GM12878 (cell line): ENCODE results near the gene SORBS1. TPM values are rescaled to one million over a fixed set of nuclear protein-coding genes. Genes with fewer than 3 reads are reported as not detected.

Experiments used
- ATAC-seq: fragments of 200-7000 bp; cut with Tn5 transposase; 3 replicates; pipeline ENCODE4 v1.9.1; 2020; ENCODE audit warnings: mild to moderate bottlenecking, moderate library complexity
- BruUV-seq: library from RNA; stranded (reverse); fragments of 400-500 nt; replicated peaks from 2 replicates; lab custom pipeline; 2021; lab: Mats Ljungman, UMichigan
- CTCF ChIA-PET: fragments of 300-600 bp; sonication (Branson Sonifier 250); formaldehyde crosslinking; extraction: SDS; loops from one replicate; lab custom pipeline; 2021; ENCODE audit warnings: inconsistent platforms; lab: Yijun Ruan, JAX
- POLR2A ChIA-PET: fragments of 350-600 bp; formaldehyde crosslinking; extraction: SDS; loops from one replicate; lab custom pipeline; 2021; ENCODE audit warnings: inconsistent platforms; lab: Charles Lee
- RAD21 ChIA-PET: fragments of 300-600 bp; sonication (Branson Sonifier 250); formaldehyde crosslinking; loops from one replicate; lab custom pipeline; 2023; ENCODE audit warnings: antibody characterized with exemption; ENCODE audit not compliant: unreplicated experiment; lab: Charles Lee
- SMC1A ChIA-PET: fragments of 300-600 bp; sonication (Branson Sonifier 250); formaldehyde crosslinking; loops from one replicate; lab custom pipeline; 2023; ENCODE audit not compliant: unreplicated experiment, uncharacterized antibody; lab: Charles Lee
- DNase-seq: peaks from one replicate; pipeline ENCODE4 v3.0.0-alpha.2; 2011; ENCODE audit warnings: low read depth, low spot score
- FAIRE-seq: peaks from 3 replicates; lab custom pipeline; 2011; peaks lifted over from hg19 to GRCh38; lab: Jason Lieb, UNC
- H2AFZ ChIP-seq: 2 replicates; pipeline ENCODE4 v1.6.0; 2011; ENCODE audit warnings: low read depth, low read length, control low read depth; ENCODE audit not compliant: control insufficient read depth
- H3K27ac ChIP-seq: 2 replicates; pipeline ENCODE4 v1.5.1; 2011; ENCODE audit warnings: control low read depth; ENCODE audit not compliant: control insufficient read depth, insufficient read depth
- H3K27me3 ChIP-seq, 2 experiments: replicated peaks in 1 of 2; 2 replicates each; pipeline versions ENCODE4 v1.6.0 to v1.6.1; 2011; ENCODE audit warnings: low read length in 1 of 2; ENCODE audit not compliant: control insufficient read depth in 2 of 2, insufficient read depth in 2 of 2
- H3K36me3 ChIP-seq, 2 experiments: 2 replicates each; pipeline ENCODE4 v1.5.1; 2011; ENCODE audit warnings: low read length in 1 of 2; ENCODE audit not compliant: control insufficient read depth in 2 of 2, insufficient read depth in 2 of 2
- H3K4me1 ChIP-seq: 2 replicates; pipeline ENCODE4 v1.6.1; 2011; ENCODE audit warnings: mild to moderate bottlenecking, low read length, moderate library complexity, mixed read lengths; ENCODE audit not compliant: control insufficient read depth, insufficient read depth
- H3K4me2 ChIP-seq: 2 replicates; pipeline ENCODE4 v1.6.0; 2011; ENCODE audit warnings: control low read depth; ENCODE audit not compliant: control insufficient read depth, insufficient read depth
- H3K4me3 ChIP-seq: fragments of 200-600 bp; sonication (generic); 2 replicates; pipeline ENCODE4 v1.5.1; 2016
- H3K79me2 ChIP-seq: 2 replicates; pipeline ENCODE4 v1.6.0; 2011; ENCODE audit warnings: low read length; ENCODE audit not compliant: control insufficient read depth, insufficient read depth
- H3K9ac ChIP-seq: 2 replicates; pipeline ENCODE4 v1.8.0; 2011; ENCODE audit warnings: low read length, control low read depth, mixed read lengths; ENCODE audit not compliant: control insufficient read depth, insufficient read depth
- H3K9me3 ChIP-seq: replicated peaks from 3 replicates; pipeline ENCODE4 v1.5.1; 2011; ENCODE audit warnings: mild to moderate bottlenecking, low read length; ENCODE audit not compliant: control insufficient read depth, insufficient read depth
- H4K20me1 ChIP-seq: 2 replicates; pipeline ENCODE4 v1.6.0; 2011; ENCODE audit not compliant: control insufficient read depth, insufficient read depth
- BCL11A ChIP-seq: IDR thresholded peaks from 2 replicates; pipeline ENCODE4 v1.6.1; 2011; ENCODE audit warnings: low read depth, low read length
- CTCF ChIP-seq, 3 experiments: IDR thresholded peaks in 2 of 3; conservative IDR thresholded peaks in 1 of 3; 2 replicates each; pipeline ENCODE4 v1.5.1; 2011; ENCODE audit warnings: low read depth in 3 of 3, low read length in 3 of 3, mild to moderate bottlenecking in 3 of 3, control low read depth in 2 of 3, moderate library complexity in 2 of 3, inconsistent platforms in 1 of 3, mixed read lengths in 1 of 3; ENCODE audit not compliant: control insufficient read depth in 2 of 3, insufficient read depth in 1 of 3; ENCODE audit errors: extremely low read depth in 1 of 3
- GABPA ChIP-seq: IDR thresholded peaks from 2 replicates; pipeline ENCODE4 v1.6.1; 2014; ENCODE audit warnings: antibody characterized with exemption, low read depth, mild to moderate bottlenecking, inconsistent platforms
- GATAD2B ChIP-seq: fragments of 450-650 bp; conservative IDR thresholded peaks from 2 replicates; pipeline ENCODE4 v1.6.1; 2017; ENCODE audit warnings: low read depth, mild to moderate bottlenecking, moderate library complexity
- KAT2A ChIP-seq: conservative IDR thresholded peaks from 2 replicates; pipeline ENCODE4 v1.6.1; 2011; ENCODE audit warnings: low read depth, low read length; ENCODE audit not compliant: control insufficient read depth
- MEF2A ChIP-seq: IDR thresholded peaks from 2 replicates; pipeline ENCODE4 v1.6.1; 2011; ENCODE audit warnings: low read depth, mild to moderate bottlenecking, low read length, moderate library complexity; ENCODE audit not compliant: insufficient read depth
- NKRF ChIP-seq: fragments of 450-650 bp; conservative IDR thresholded peaks from 2 replicates; pipeline ENCODE4 v1.6.1; 2017; ENCODE audit warnings: mild to moderate bottlenecking, moderate library complexity
- NRF1 ChIP-seq: conservative IDR thresholded peaks from 2 replicates; pipeline ENCODE4 v1.6.1; 2011; ENCODE audit warnings: mild to moderate bottlenecking, low read depth, low read length, improper control_type of control experiment
- PAX5 ChIP-seq: IDR thresholded peaks from 2 replicates; pipeline ENCODE4 v1.6.1; 2011; ENCODE audit warnings: low read depth, low read length, borderline replicate concordance
- SIX5 ChIP-seq: IDR thresholded peaks from 2 replicates; pipeline ENCODE4 v1.6.1; 2011; ENCODE audit warnings: mild to moderate bottlenecking, low read depth, low read length, moderate library complexity; ENCODE audit not compliant: severe bottlenecking
- SREBF2 ChIP-seq: IDR thresholded peaks from 2 replicates; pipeline ENCODE4 v1.6.1; 2012; ENCODE audit warnings: mild to moderate bottlenecking, low read length
- STAT1 ChIP-seq: fragments of 450-650 bp; conservative IDR thresholded peaks from 2 replicates; pipeline ENCODE4 v1.6.1; 2014; ENCODE audit warnings: antibody characterized with exemption, mild to moderate bottlenecking
- TCF7 ChIP-seq: IDR thresholded peaks from 2 replicates; pipeline ENCODE4 v1.6.1; 2014; ENCODE audit warnings: antibody characterized with exemption, borderline replicate concordance
- WGBS: methylation state at CpG from one replicate; pipeline ENCODE4 v1.1.6; 2016; ENCODE audit warnings: low lambda C conversion rate; ENCODE audit not compliant: insufficient replicate concordance, insufficient coverage; ENCODE audit errors: missing lambda C conversion rate; 5-methylcytosine and 5-hydroxymethylcytosine counted together
- in situ Hi-C: fragments of 300-500 bp; cut with MboI; formaldehyde crosslinking; loops from 9 replicates; pipeline ENCODE4 v1.14.3; 2018; ENCODE audit warnings: mixed read lengths
- intact Hi-C: fragments of 100-400 bp; cut with micrococcal nuclease; formaldehyde crosslinking; loops from one replicate; pipeline ENCODE4 v1.14.2; 2022; ENCODE audit not compliant: unreplicated experiment
- polyA plus RNA-seq, 11 experiments: library from polyadenylated mRNA; depleted of rRNA in 4 of 11; unstranded in 6 of 11; stranded (reverse) in 5 of 11; fragments of >200 nt; fragmentation: Nextera tagmentation in 4 of 11; fragmentation: Illumina TruSeq in 1 of 11; extraction: Ambion mirVana in 4 of 11; extraction: Trizol in 1 of 11; gene quantifications; 1 replicate in 1 of 11; 2 replicates in 10 of 11; pipeline versions ENCODE4 v1.2.1 to v1.2.3, GENCODE V29; 2011 to 2016; ENCODE audit warnings: inconsistent platforms in 2 of 11, missing spikeins in 2 of 11, low read depth in 1 of 11
- total RNA-seq, 4 experiments: library from RNA; depleted of rRNA in 3 of 4; stranded (reverse); fragments of >200 nt in 3 of 4; fragmentation: Illumina TruSeq in 1 of 4; extraction: Trizol in 1 of 4; gene quantifications; 2 replicates each; pipeline versions ENCODE4 v1.2.1 to v1.2.3, GENCODE V29; 2013 to 2021

The SORBS1 gene
- total and polyA plus RNA-seq, 10 of the 15 experiments (the other 5 are each of a cell fraction or from before 2014, with no cell fraction given): 0.13 to 0.75 (median 0.39) TPM

GRCh38 chr10:95518455-95519452, 42.4 kb downstream of the SORBS1 start:
- FAIRE-seq (no peak), DNase-seq (no peak), ATAC-seq (no peak)
- Histone ChIP-seq H3K4me1 (no peaks in the 10 kb centered on the region), H3K4me2 (no peak overlapping the region), H3K9me3 (no peaks in the 10 kb centered on the region), H3K9ac (no peak overlapping the region), H3K4me3 (no peak overlapping the region), H4K20me1 (no peaks in the 10 kb centered on the region)
- 47% methylated on average over 8 of the region's 8 CpGs for WGBS
- POLR2A ChIA-PET: interaction anchor here (1.2 kb wide), 1 partner anchor 12 kb away, joined by 3 read pairs; no protein-coding TSS in a partner anchor
- CTCF ChIA-PET: no interaction called here
- RAD21 ChIA-PET: no interaction called here
- no peak for TF ChIP-seq SREBF2
- TF ChIP-seq BCL11A: no peak
- TF ChIP-seq GATAD2B: no peak
- no peak for TF ChIP-seq GABPA
- TF ChIP-seq TCF7: no peak
- no peak for TF ChIP-seq CTCF (IDR thresholded peaks at IDR 0.05 in 2 of 3, conservative IDR thresholded peaks at IDR 0.05 in 1 of 3; ENCODE audit: control insufficient read depth in 2 of 3, extremely low read depth in 1 of 3, insufficient read depth in 1 of 3, low read depth in 3 of 3, low read length in 3 of 3)
- no peak for TF ChIP-seq NRF1
- no peak for TF ChIP-seq MEF2A
- TF ChIP-seq PAX5: no peak
- no peak for TF ChIP-seq SIX5
- no peak for TF ChIP-seq STAT1
- no peak for TF ChIP-seq NKRF
- TF ChIP-seq KAT2A: no peak
- TF ChIP-seq, all 136 proteins: peak for 0
- no peak overlapping the region for H3K27ac ChIP-seq
- intact Hi-C loops (no loop called here), in situ Hi-C loops (no loop called here)
- no peaks in the 10 kb centered on the region for H3K36me3 ChIP-seq
- SMC1A ChIA-PET: no interaction called here
- BruUV-seq: no TSS peak
- H3K27me3 ChIP-seq: peaks cover 0 to 7% of the 10 kb centered on the region in 2 experiments; a peak in 3 of 4 replicates
- no peaks in the 10 kb centered on the region for H3K79me2 ChIP-seq
- no peak overlapping the region for H2AFZ ChIP-seq
